A549 (cell line): ENCODE results near the gene PRDM5. TPM values are rescaled to one million over a fixed set of nuclear protein-coding genes. Genes with fewer than 3 reads are reported as not detected.
"Not testable (repeated sequence)": the region's sequence is repeated elsewhere in the genome, so short reads cannot be mapped to it uniquely, and the experiment has no call there.

Experiments used
- ATAC-seq, 2 experiments: fragments of 200-7000 bp in 1 of 2; fragments of >200 bp in 1 of 2; cut with Nextera tagmentation in 1 of 2; cut with Tn5 transposase in 1 of 2; 3 replicates each; pipeline versions ENCODE4 v1.8.0 to v1.9.1; 2018 to 2020; ENCODE audit warnings: mild to moderate bottlenecking in 1 of 2, moderate library complexity in 1 of 2
- CTCF ChIA-PET: fragments of 300-600 bp; sonication (Branson Sonifier 250); formaldehyde crosslinking; extraction: SDS; loops from one replicate; lab custom pipeline; 2021; ENCODE audit warnings: antibody characterized with exemption, inconsistent platforms; lab: Yijun Ruan, JAX
- POLR2A ChIA-PET: fragments of 350-600 bp; formaldehyde crosslinking; extraction: SDS; loops from one replicate; lab custom pipeline; 2021; ENCODE audit warnings: antibody characterized with exemption, inconsistent platforms; lab: Yijun Ruan, JAX
- DNase-seq, 2 experiments: peaks; one replicate each; pipeline versions ENCODE4 v3.0.0 to v3.0.0-alpha.2; 2011 to 2016; ENCODE audit warnings: low read depth in 1 of 2, low spot score in 1 of 2
- FAIRE-seq: peaks from 2 replicates; lab custom pipeline; 2011; peaks lifted over from hg19 to GRCh38; lab: Jason Lieb, UNC
- H3K27ac ChIP-seq, 2 experiments: fragments of >200 bp; sonication (Bioruptor Twin); formaldehyde crosslinking; 3 replicates each; pipeline ENCODE4 v1.5.1; 2016 to 2017
- H3K4me1 ChIP-seq: fragments of >200 bp; sonication (Bioruptor Twin); formaldehyde crosslinking; 3 replicates; pipeline ENCODE4 v1.6.1; 2016
- H3K4me2 ChIP-seq: fragments of >200 bp; sonication (Bioruptor Twin); formaldehyde crosslinking; 3 replicates; pipeline ENCODE4 v1.6.1; 2016
- H3K4me3 ChIP-seq: fragments of >200 bp; sonication (Bioruptor Twin); formaldehyde crosslinking; 3 replicates; pipeline ENCODE4 v1.5.1; 2016
- H3K9me3 ChIP-seq: fragments of >200 bp; sonication (Bioruptor Twin); formaldehyde crosslinking; 3 replicates; pipeline ENCODE4 v1.6.1; 2016
- BHLHE40 ChIP-seq: IDR thresholded peaks from 2 replicates; pipeline ENCODE4 v1.6.1; 2012; ENCODE audit warnings: low read depth, low read length, inconsistent platforms
- CBX8 ChIP-seq: fragments of 200-600 bp; sonication (generic); IDR thresholded peaks from 2 replicates; pipeline ENCODE4 v1.6.1; 2016
- CTCF ChIP-seq: fragments of >200 bp; sonication (Bioruptor Twin); formaldehyde crosslinking; IDR thresholded peaks from 3 replicates; pipeline ENCODE4 v1.5.1; 2016
- EHMT2 ChIP-seq: fragments of 200-600 bp; sonication (generic); IDR thresholded peaks from 2 replicates; pipeline ENCODE4 v1.6.1; 2016; ENCODE audit warnings: antibody characterized with exemption, low read depth, mild to moderate bottlenecking, moderate library complexity
- ELK1 ChIP-seq: fragments of 150-350 bp; IDR thresholded peaks from 2 replicates; pipeline ENCODE4 v1.6.1; 2014; ENCODE audit warnings: low read depth, mild to moderate bottlenecking, low read length
- EP300 ChIP-seq, 2 experiments: fragments of >200 bp; sonication (Bioruptor Twin); formaldehyde crosslinking; IDR thresholded peaks; 2 replicates in 1 of 2; 3 replicates in 1 of 2; pipeline ENCODE4 v1.6.1; 2016 to 2017
- FOSB ChIP-seq: fragments of 250-450 bp; sonication (Bioruptor Pico); IDR thresholded peaks from 2 replicates; pipeline ENCODE4 v1.5.0; 2020; ENCODE audit warnings: mild to moderate bottlenecking, moderate library complexity
- GATA3 ChIP-seq: IDR thresholded peaks from 2 replicates; pipeline ENCODE4 v1.6.1; 2012; ENCODE audit warnings: borderline replicate concordance
- HOXB5 ChIP-seq: fragments of 250-450 bp; sonication (Bioruptor Pico); IDR thresholded peaks from 2 replicates; pipeline ENCODE4 v1.5.0; 2020; ENCODE audit warnings: mild to moderate bottlenecking, moderate library complexity
- JUNB ChIP-seq: fragments of >200 bp; sonication (Bioruptor Twin); formaldehyde crosslinking; IDR thresholded peaks from 2 replicates; pipeline ENCODE4 v1.6.1; 2016
- KDM1A ChIP-seq: fragments of 200-600 bp; sonication (generic); IDR thresholded peaks from 2 replicates; pipeline ENCODE4 v1.6.1; 2016; ENCODE audit warnings: low read depth, mild to moderate bottlenecking
- NPAS2 ChIP-seq: fragments of 250-450 bp; sonication (Bioruptor Pico); IDR thresholded peaks from 2 replicates; pipeline ENCODE4 v1.8.0; 2022; ENCODE audit warnings: mild to moderate bottlenecking, moderate library complexity, borderline replicate concordance
- NR3C1 ChIP-seq: fragments of >200 bp; sonication (Bioruptor Twin); formaldehyde crosslinking; IDR thresholded peaks from 3 replicates; pipeline ENCODE4 v1.6.1; 2017
- PHF8 ChIP-seq: fragments of 200-600 bp; sonication (generic); IDR thresholded peaks from 2 replicates; pipeline ENCODE4 v1.6.1; 2016; ENCODE audit warnings: low read depth, mild to moderate bottlenecking, antibody characterized with exemption, moderate library complexity, borderline replicate concordance
- RARB ChIP-seq: fragments of 250-450 bp; sonication (Bioruptor Pico); IDR thresholded peaks from 2 replicates; pipeline ENCODE4 v1.8.0; 2021; ENCODE audit warnings: mild to moderate bottlenecking, moderate library complexity
- RCOR1 ChIP-seq: fragments of 150-350 bp; IDR thresholded peaks from 2 replicates; pipeline ENCODE4 v1.6.1; 2014; ENCODE audit warnings: antibody characterized with exemption, low read length, low read depth
- SMC3 ChIP-seq: fragments of >200 bp; sonication (Bioruptor Twin); formaldehyde crosslinking; IDR thresholded peaks from 3 replicates; pipeline ENCODE4 v1.6.1; 2018; ENCODE audit warnings: inconsistent platforms
- SREBF2 ChIP-seq: fragments of 450-650 bp; IDR thresholded peaks from 2 replicates; pipeline ENCODE4 v1.6.1; 2014; ENCODE audit warnings: mild to moderate bottlenecking, moderate library complexity
- TFCP2L1 ChIP-seq: fragments of 250-450 bp; sonication (Bioruptor Pico); IDR thresholded peaks from 2 replicates; pipeline ENCODE4 v1.5.0; 2021; ENCODE audit warnings: mild to moderate bottlenecking
- USF2 ChIP-seq: fragments of 450-650 bp; IDR thresholded peaks from 2 replicates; pipeline ENCODE4 v1.6.1; 2014; ENCODE audit warnings: antibody characterized with exemption
- ZFP36 ChIP-seq: fragments of 450-650 bp; IDR thresholded peaks from 2 replicates; pipeline ENCODE4 v1.6.1; 2014; ENCODE audit warnings: borderline replicate concordance; ENCODE audit not compliant: partially characterized antibody
- ZNF302 ChIP-seq: fragments of 250-450 bp; sonication (Bioruptor Pico); IDR thresholded peaks from 2 replicates; pipeline ENCODE4 v1.9.0; 2021; ENCODE audit warnings: inconsistent platforms, mild to moderate bottlenecking, moderate library complexity
- ZSCAN20 ChIP-seq: fragments of 250-450 bp; sonication (Bioruptor Pico); IDR thresholded peaks from 2 replicates; pipeline ENCODE4 v1.8.0; 2022; ENCODE audit warnings: mild to moderate bottlenecking, moderate library complexity
- WGBS: methylation state at CpG from one replicate; pipeline ENCODE4 v1.1.6; 2017; ENCODE audit errors: missing lambda C conversion rate; 5-methylcytosine and 5-hydroxymethylcytosine counted together
- polyA plus RNA-seq, 4 experiments: library from polyadenylated mRNA; depleted of rRNA in 3 of 4; stranded (reverse); fragments of >200 nt; fragmentation: RNase III in 1 of 4; extraction: RNeasy Plus Mini Kit Qiagen cat#74134 plus additional on column Dnase treatment in 1 of 4; gene quantifications; 2 replicates in 3 of 4; 3 replicates in 1 of 4; pipeline ENCODE4 v1.2.3, GENCODE V29; 2011 to 2017

Gene PRDM5
- polyA plus RNA-seq, 2 of the 4 experiments (the other 2 are of a cell fraction): 6.5 to 12.9 TPM

- ATAC-seq: no peak
- ChIA-PET POLR2A (no interaction called here), CTCF (no interaction called here)
Observed at GRCh38 chr4:120749445-120750151, 172.9 kb downstream of the PRDM5 start.

GRCh38 chr4:120741636-120742035 is 180.9 kb downstream of the PRDM5 start:
- POLR2A ChIA-PET, H3K9me3 ChIP-seq, DNase-seq, H3K27ac ChIP-seq, CTCF ChIA-PET, ATAC-seq, H3K4me2 ChIP-seq, FAIRE-seq, H3K4me3 ChIP-seq, H3K4me1 ChIP-seq: not testable (repeated sequence)
- WGBS: 96% methylated on average over 8 of the region's 9 CpGs

More at GRCh38 chr4:120749445-120750151, 172.9 kb downstream of the PRDM5 start:
- H3K9me3 ChIP-seq: 0 out of 3 replicates have a peak, but pooled peaks cover 5% of the 10 kb centered on the region
- TF ChIP-seq CBX8 (no peak), EP300 (IDR thresholded peaks at IDR 0.05) (no peak), EHMT2 (no peak), NPAS2 (CRISPR knock-in tag) (no peak), TFCP2L1 (CRISPR knock-in tag) (no peak), ZFP36 (no peak), ZSCAN20 (no peak), USF2 (no peak), BHLHE40 (no peak), HOXB5 (CRISPR knock-in tag) (no peak), CTCF (no peak), JUNB (no peak), PHF8 (no peak), RCOR1 (no peak), SREBF2 (no peak), SMC3 (no peak)
- 75% methylated on average over 6 of the region's 6 CpGs for WGBS
- FAIRE-seq: no peak
- H3K4me3 ChIP-seq: no peak overlapping the region
- no peak overlapping the region for H3K4me2 ChIP-seq
- H3K27ac ChIP-seq: no peak overlapping the region
- no peak for DNase-seq
- H3K4me1 ChIP-seq: no peaks in the 10 kb centered on the region

GRCh38 chr4:120736312-120736711 is 186.2 kb downstream of the PRDM5 start:
- TF ChIP-seq EHMT2 (no peak), KDM1A (no peak), SREBF2 (no peak), ELK1 (no peak), TFCP2L1 (CRISPR knock-in tag) (no peak), GATA3 (no peak), NR3C1 (no peak), FOSB (CRISPR knock-in tag) (no peak), RARB (no peak), ZNF302 (CRISPR knock-in tag) (no peak)
- no peak overlapping the region for H3K4me3 ChIP-seq
- 83% methylated on average over 9 of the region's 9 CpGs for WGBS
- no peaks in the 10 kb centered on the region for H3K4me1 ChIP-seq
- FAIRE-seq (no peak), ATAC-seq (no peak), DNase-seq (no peak)
- H3K27ac ChIP-seq: no peak overlapping the region
- H3K9me3 ChIP-seq: no peaks in the 10 kb centered on the region
- POLR2A ChIA-PET: no interaction called here
- no peak overlapping the region for H3K4me2 ChIP-seq
- CTCF ChIA-PET: interaction anchor here (1.2 kb wide), 1 partner anchor 29 kb away, joined by 4 read pairs; no protein-coding TSS in a partner anchor
